HL-60/S4 (cell line): ENCODE results near the gene SLC1A3.
"Not testable (repeated sequence)": the region's sequence is repeated elsewhere in the genome, so short reads cannot be mapped to it uniquely, and the experiment has no call there.

Experiments
- in situ Hi-C: fragments of 300-500 bp; cut with MboI; formaldehyde crosslinking; loops from 2 replicates; pipeline ENCODE4 v1.14.3; 2022; ENCODE audit warnings: low sequenced_read_pairs

SLC1A3 gene

GRCh38 chr5:36606428-36607113, at the start of gene SLC1A3:
Gene SLC1A3, plus strand, starts transcription at chr5:36606606. Its CDS starts 1,818 bp downstream, at chr5:36608424.
- in situ Hi-C loops = no loop called here

GRCh38 chr5:36558641-36559040, 47.8 kb upstream of the SLC1A3 start:
- in situ Hi-C loops = no loop called here

- in situ Hi-C loops = no loop called here
Observed at GRCh38 chr5:36561601-36562000, 44.8 kb upstream of the SLC1A3 start.

GRCh38 chr5:36569491-36569890, 36.9 kb upstream of the SLC1A3 start:
- in situ Hi-C loops = no loop called here

GRCh38 chr5:36570301-36571095, 35.9 kb upstream of the SLC1A3 start:
- in situ Hi-C loops = no loop called here

GRCh38 chr5:36571401-36572042, 34.9 kb upstream of the SLC1A3 start:
- in situ Hi-C loops = no loop called here

GRCh38 chr5:36573438-36573837, 33.0 kb upstream of the SLC1A3 start:
- in situ Hi-C loops = no loop called here

- in situ Hi-C loops = no loop called here
Observed at GRCh38 chr5:36575361-36575781, 31.0 kb upstream of the SLC1A3 start.

- in situ Hi-C loops = no loop called here
Observed at GRCh38 chr5:36576721-36577120, 29.7 kb upstream of the SLC1A3 start.

GRCh38 chr5:36579858-36580257, 26.5 kb upstream of the SLC1A3 start:
- in situ Hi-C loops = not testable (repeated sequence)

- in situ Hi-C loops = no loop called here
Observed at GRCh38 chr5:36581070-36581469, 25.3 kb upstream of the SLC1A3 start.

GRCh38 chr5:36584009-36584875, 22.2 kb upstream of the SLC1A3 start:
- in situ Hi-C loops = no loop called here

- in situ Hi-C loops = no loop called here
Observed at GRCh38 chr5:36585701-36586100, 20.7 kb upstream of the SLC1A3 start.

- in situ Hi-C loops = no loop called here
Observed at GRCh38 chr5:36587354-36587753, 19.1 kb upstream of the SLC1A3 start.

GRCh38 chr5:36589735-36590134, 16.7 kb upstream of the SLC1A3 start:
- in situ Hi-C loops = not testable (repeated sequence)

GRCh38 chr5:36590513-36591286, 15.7 kb upstream of the SLC1A3 start:
- in situ Hi-C loops = no loop called here

GRCh38 chr5:36593867-36594266, 12.5 kb upstream of the SLC1A3 start:
- in situ Hi-C loops = no loop called here

- in situ Hi-C loops = no loop called here
Observed at GRCh38 chr5:36596247-36596646, 10.2 kb upstream of the SLC1A3 start.

- in situ Hi-C loops = no loop called here
Observed at GRCh38 chr5:36596756-36597155, 9.7 kb upstream of the SLC1A3 start.

GRCh38 chr5:36598045-36598444, 8.4 kb upstream of the SLC1A3 start:
- in situ Hi-C loops = no loop called here
